ENCODE measurements around the gene DBF4B.

Gene DBF4B

DNA sequence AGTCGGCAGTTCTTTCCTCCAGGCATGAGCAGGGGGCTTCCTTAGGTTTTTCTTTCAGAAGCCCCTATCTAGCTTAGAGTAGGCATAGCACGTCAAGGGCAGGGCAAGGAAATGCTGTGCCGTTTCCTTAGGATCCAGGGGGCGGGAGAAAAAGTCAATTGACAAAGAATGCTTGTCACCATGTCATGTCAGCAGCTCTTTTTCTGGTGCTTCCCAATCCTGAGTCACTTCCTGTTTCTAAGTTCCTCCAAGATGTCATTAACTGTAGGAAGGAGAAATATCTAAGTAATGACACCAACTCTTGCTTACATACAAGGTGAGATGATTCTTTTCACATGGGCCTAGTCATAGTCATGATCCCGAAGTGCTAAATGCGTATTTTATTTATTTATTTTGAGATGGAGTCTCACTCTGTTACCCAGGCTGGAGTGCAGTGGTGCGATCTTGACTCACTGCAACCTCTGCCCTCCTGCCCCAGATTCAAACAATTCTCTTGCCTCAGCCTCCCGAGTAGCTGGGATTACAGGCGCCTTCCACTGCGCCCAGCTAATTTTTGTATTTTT is 86.5 kb downstream of the DBF4B start:
- peak; percentile 94 for DNase-seq (ENCODE audit: low read depth)
- TF ChIP-seq, protein P1, sequence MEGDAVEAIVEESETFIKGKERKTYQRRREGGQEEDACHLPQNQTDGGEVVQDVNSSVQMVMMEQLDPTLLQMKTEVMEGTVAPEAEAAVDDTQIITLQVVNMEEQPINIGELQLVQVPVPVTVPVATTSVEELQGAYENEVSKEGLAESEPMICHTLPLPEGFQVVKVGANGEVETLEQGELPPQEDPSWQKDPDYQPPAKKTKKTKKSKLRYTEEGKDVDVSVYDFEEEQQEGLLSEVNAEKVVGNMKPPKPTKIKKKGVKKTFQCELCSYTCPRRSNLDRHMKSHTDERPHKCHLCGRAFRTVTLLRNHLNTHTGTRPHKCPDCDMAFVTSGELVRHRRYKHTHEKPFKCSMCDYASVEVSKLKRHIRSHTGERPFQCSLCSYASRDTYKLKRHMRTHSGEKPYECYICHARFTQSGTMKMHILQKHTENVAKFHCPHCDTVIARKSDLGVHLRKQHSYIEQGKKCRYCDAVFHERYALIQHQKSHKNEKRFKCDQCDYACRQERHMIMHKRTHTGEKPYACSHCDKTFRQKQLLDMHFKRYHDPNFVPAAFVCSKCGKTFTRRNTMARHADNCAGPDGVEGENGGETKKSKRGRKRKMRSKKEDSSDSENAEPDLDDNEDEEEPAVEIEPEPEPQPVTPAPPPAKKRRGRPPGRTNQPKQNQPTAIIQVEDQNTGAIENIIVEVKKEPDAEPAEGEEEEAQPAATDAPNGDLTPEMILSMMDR (conservative IDR thresholded peaks at IDR 0.05; ENCODE audit: control insufficient read depth, insufficient read depth, low read depth, low read length): no peak
- H3K4me3 ChIP-seq (ENCODE audit: control insufficient read depth, low read depth, low read length): no peak overlapping the region

DNA sequence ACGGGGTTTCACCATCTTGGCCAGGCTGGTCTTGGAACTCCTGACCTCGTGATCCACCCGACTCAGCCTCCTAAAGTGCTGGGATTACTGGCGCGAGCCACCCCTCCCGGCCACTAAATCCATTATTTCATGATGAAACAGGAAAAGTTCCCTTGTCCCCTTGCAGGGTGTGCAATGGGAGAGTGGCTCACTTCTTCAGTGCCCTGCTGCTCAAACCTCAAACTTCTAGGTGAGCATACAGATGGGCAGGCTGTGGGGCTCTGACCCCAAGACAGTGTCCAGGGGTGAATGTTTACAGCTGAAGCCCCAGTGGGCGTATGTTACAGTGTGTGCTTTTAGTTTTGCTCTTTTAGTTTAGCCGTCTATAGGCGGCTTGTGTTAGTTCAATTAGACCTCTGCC is 87.0 kb downstream of the DBF4B start:
- no peak overlapping the region for H3K4me3 ChIP-seq (ENCODE audit: control insufficient read depth, low read depth, low read length)
- TF ChIP-seq, protein P1 (conservative IDR thresholded peaks at IDR 0.05; ENCODE audit: control insufficient read depth, insufficient read depth, low read depth, low read length): no peak
- DNase-seq (ENCODE audit: low read depth): no peak

DNA sequence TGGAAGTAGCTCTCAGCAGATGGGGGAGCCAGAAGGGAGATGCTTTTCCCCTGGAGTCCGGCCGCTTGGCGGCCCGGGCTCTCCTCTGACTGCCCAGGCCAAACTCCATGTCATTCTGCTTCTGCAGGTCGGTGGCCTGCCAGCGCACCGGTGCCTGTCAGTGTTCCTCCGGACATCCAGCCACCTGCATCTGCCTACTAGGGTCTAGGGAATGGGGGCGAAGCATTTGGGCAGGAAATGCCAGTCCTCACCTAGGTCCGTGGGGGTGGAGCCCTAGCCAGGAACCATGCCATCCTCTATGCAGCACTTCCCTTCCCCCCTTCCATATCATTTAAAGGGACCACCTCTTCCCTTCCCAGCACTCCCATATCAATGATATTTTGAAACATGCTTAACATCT is 87.5 kb downstream of the DBF4B start:
- DNase-seq (ENCODE audit: low read depth): no peak
- H3K4me3 ChIP-seq (ENCODE audit: control insufficient read depth, low read depth, low read length): no peak overlapping the region
- TF ChIP-seq, protein P1 (conservative IDR thresholded peaks at IDR 0.05; ENCODE audit: control insufficient read depth, insufficient read depth, low read depth, low read length): no peak

DNA sequence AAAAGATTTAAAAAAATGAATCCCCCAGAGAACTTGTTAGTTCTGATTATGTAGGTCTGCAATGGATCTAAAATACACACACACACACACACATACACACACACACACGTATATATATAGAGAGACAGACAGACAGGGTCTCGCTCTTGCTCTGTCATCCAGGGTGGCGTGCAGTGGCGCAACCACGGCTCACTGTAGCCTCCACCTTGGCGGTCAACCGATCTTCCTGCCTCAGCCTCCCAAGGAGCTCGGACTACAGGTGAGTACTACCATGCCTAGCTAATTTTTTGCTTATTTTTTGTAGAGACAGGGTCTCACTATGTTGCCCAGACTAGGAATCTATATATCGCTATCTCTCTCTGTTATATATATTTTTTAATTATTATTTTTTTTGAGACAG is 88.3 kb downstream of the DBF4B start:
- H3K4me3 ChIP-seq (ENCODE audit: control insufficient read depth, low read depth, low read length): no peak overlapping the region
- TF ChIP-seq, protein P1 (conservative IDR thresholded peaks at IDR 0.05; ENCODE audit: control insufficient read depth, insufficient read depth, low read depth, low read length): no peak
- DNase-seq (ENCODE audit: low read depth): no peak

DNA sequence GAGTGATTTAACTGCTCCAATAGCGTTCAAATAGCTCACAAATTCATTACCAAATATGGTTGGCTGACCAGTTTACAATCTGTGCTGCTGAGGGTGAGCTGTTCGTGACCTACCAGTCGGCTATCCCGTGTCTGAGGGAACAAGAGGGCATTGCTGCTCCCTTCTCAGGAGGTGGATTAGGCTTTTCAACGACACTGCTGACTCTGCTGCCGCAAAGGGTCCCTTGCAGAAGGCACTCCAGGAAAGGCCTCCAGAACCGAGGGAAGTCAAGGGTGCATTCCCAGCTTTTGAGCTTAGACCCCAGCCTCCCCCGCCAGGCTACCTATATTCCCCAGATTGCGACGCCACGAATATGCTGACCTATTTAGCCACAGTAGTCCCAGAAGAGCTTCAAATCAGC is 89.3 kb downstream of the DBF4B start:
- DNase-seq (ENCODE audit: low read depth): peak; percentile 10
- TF ChIP-seq, protein P1 (conservative IDR thresholded peaks at IDR 0.05; ENCODE audit: control insufficient read depth, insufficient read depth, low read depth, low read length): no peak
- no peak overlapping the region for H3K4me3 ChIP-seq (ENCODE audit: control insufficient read depth, low read depth, low read length)

DNA sequence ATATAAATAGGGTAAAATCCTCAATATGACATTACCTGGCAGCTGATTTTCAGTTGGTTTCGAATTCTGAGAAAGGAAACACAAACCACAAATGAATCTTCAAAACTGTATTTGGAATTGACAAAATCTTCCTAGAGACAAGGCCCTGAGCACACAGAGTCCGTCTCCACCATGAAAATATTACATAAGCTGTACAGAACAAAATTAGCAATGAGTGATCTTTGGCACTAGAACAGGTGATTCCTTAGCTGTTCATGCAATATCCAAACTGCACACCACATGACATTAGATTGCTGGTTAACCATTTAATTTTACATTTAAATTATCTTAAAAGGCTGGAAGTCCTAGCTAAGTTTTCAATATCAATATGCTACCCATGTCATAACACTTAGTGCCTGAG is 89.9 kb downstream of the DBF4B start:
- TF ChIP-seq, protein P1 (conservative IDR thresholded peaks at IDR 0.05; ENCODE audit: control insufficient read depth, insufficient read depth, low read depth, low read length): no peak
- H3K4me3 ChIP-seq (ENCODE audit: control insufficient read depth, low read depth, low read length): no peak overlapping the region
- no peak for DNase-seq (ENCODE audit: low read depth)

Data from fibroblast of mammary gland (primary cell).